ACC112 (cell line): ENCODE data around the gene ODAM.
A peak's percentile ranks its signal among the peaks of the same experiment; 100 is the strongest.
"Not testable (repeated sequence)": the region's sequence is repeated elsewhere in the genome, so short reads cannot be mapped to it uniquely, and the experiment has no call there.

Source experiments
- H2AFZ ChIP-seq: fragments of 200-600 bp; sonication (generic); one replicate; pipeline ENCODE4 v1.6.0; 2017; ENCODE audit warnings: antibody characterized with exemption, low read length; ENCODE audit not compliant: unreplicated experiment
- H3K27ac ChIP-seq: fragments of 200-600 bp; sonication (generic); 2 replicates; pipeline ENCODE4 v1.5.1; 2014; ENCODE audit warnings: low read depth, mild to moderate bottlenecking, antibody characterized with exemption, low read length, moderate library complexity
- H3K27me3 ChIP-seq: fragments of 200-600 bp; sonication (generic); 2 replicates; pipeline ENCODE4 v1.6.1; 2014; ENCODE audit warnings: mild to moderate bottlenecking, antibody characterized with exemption, low read length, moderate library complexity, mixed read lengths; ENCODE audit not compliant: insufficient read depth
- H3K36me3 ChIP-seq: fragments of 200-600 bp; sonication (generic); 2 replicates; pipeline ENCODE4 v1.6.1; 2016; ENCODE audit warnings: mild to moderate bottlenecking, antibody characterized with exemption, low read length, moderate library complexity, mixed read lengths; ENCODE audit not compliant: insufficient read depth
- H3K4me1 ChIP-seq: fragments of 200-600 bp; sonication (generic); one replicate; pipeline ENCODE4 v1.6.1; 2016; ENCODE audit warnings: low read length, mixed read lengths; ENCODE audit not compliant: insufficient read depth, unreplicated experiment, control insufficient read depth
- H3K4me3 ChIP-seq: fragments of 200-600 bp; sonication (generic); 2 replicates; pipeline ENCODE4 v1.5.1; 2014; ENCODE audit warnings: mild to moderate bottlenecking, low read depth, low read length
- H3K79me2 ChIP-seq: fragments of 200-600 bp; sonication (generic); one replicate; pipeline ENCODE4 v1.6.0; 2016; ENCODE audit warnings: low read length; ENCODE audit not compliant: control insufficient read depth, unreplicated experiment, insufficient read depth

ODAM gene

GRCh38 chr4:70216550-70216949, 21.0 kb downstream of the ODAM start:
- H3K27ac ChIP-seq, H3K36me3 ChIP-seq, H3K79me2 ChIP-seq, H2AFZ ChIP-seq, H3K4me3 ChIP-seq, H3K27me3 ChIP-seq, H3K4me1 ChIP-seq: not testable (repeated sequence)

- H3K27me3 ChIP-seq, H2AFZ ChIP-seq, H3K79me2 ChIP-seq, H3K27ac ChIP-seq, H3K36me3 ChIP-seq, H3K4me1 ChIP-seq, H3K4me3 ChIP-seq: not testable (repeated sequence)
These were observed 25.9 kb downstream of the ODAM start for GRCh38 chr4:70221389-70221788.

- not testable (repeated sequence) for H3K4me3 ChIP-seq, H2AFZ ChIP-seq, H3K36me3 ChIP-seq, H3K27ac ChIP-seq, H3K27me3 ChIP-seq, H3K79me2 ChIP-seq, H3K4me1 ChIP-seq
These were observed 26.3 kb downstream of the ODAM start for GRCh38 chr4:70221818-70222217.

- peak within 1 kb of the TSS; percentile 28 for H2AFZ ChIP-seq
- H3K27ac ChIP-seq = no peak within 1 kb of the TSS
- H3K79me2 ChIP-seq = no peaks in the 10 kb centered on the region
- no peaks in the 10 kb centered on the region for H3K4me1 ChIP-seq
- no peaks in the 10 kb centered on the region for H3K36me3 ChIP-seq
- no peak within 1 kb of the TSS for H3K4me3 ChIP-seq
- no peaks in the 10 kb centered on the region for H3K27me3 ChIP-seq
These were observed 30.3 kb downstream of the ODAM start, which contains the start of gene FDCSP for GRCh38 chr4:70225824-70226223. FDCSP (plus strand) TSS chr4:70226124; CDS start chr4:70231195, 5,071 bp downstream.

GRCh38 chr4:70236125-70236524, 40.6 kb downstream of the ODAM start:
- Histone ChIP-seq H3K27me3 (no peaks in the 10 kb centered on the region), H3K36me3 (no peaks in the 10 kb centered on the region), H2AFZ (no peak overlapping the region), H3K27ac (no peak overlapping the region), H3K4me1 (no peaks in the 10 kb centered on the region), H3K4me3 (no peak overlapping the region), H3K79me2 (no peaks in the 10 kb centered on the region)

GRCh38 chr4:70239131-70239883, 43.8 kb downstream of the ODAM start:
- H2AFZ ChIP-seq = peak overlapping the region; percentile 65
- H3K79me2 ChIP-seq = no peaks in the 10 kb centered on the region
- H3K27me3 ChIP-seq = no peaks in the 10 kb centered on the region
- H3K27ac ChIP-seq = no peak overlapping the region
- H3K4me3 ChIP-seq = no peak overlapping the region
- no peaks in the 10 kb centered on the region for H3K36me3 ChIP-seq
- H3K4me1 ChIP-seq = no peaks in the 10 kb centered on the region

GRCh38 chr4:70239884-70240591, 44.5 kb downstream of the ODAM start:
- no peaks in the 10 kb centered on the region for H3K36me3 ChIP-seq
- no peak overlapping the region for H3K4me3 ChIP-seq
- H2AFZ ChIP-seq = no peak overlapping the region
- H3K79me2 ChIP-seq = no peaks in the 10 kb centered on the region
- H3K27me3 ChIP-seq = no peaks in the 10 kb centered on the region
- H3K27ac ChIP-seq = no peak overlapping the region
- H3K4me1 ChIP-seq = no peaks in the 10 kb centered on the region

- H3K36me3 ChIP-seq, H3K79me2 ChIP-seq, H3K4me1 ChIP-seq, H3K27me3 ChIP-seq, H2AFZ ChIP-seq, H3K4me3 ChIP-seq, H3K27ac ChIP-seq: not testable (repeated sequence)
These were observed 46.8 kb downstream of the ODAM start, which contains the start of gene CSN3 for GRCh38 chr4:70242297-70242696. CSN3 (plus strand) TSS chr4:70242597; CDS start chr4:70244820, 2,223 bp downstream.

- Histone ChIP-seq H2AFZ (no peak overlapping the region), H3K79me2 (no peaks in the 10 kb centered on the region), H3K4me3 (no peak overlapping the region), H3K36me3 (no peaks in the 10 kb centered on the region), H3K27me3 (no peaks in the 10 kb centered on the region), H3K27ac (no peak overlapping the region), H3K4me1 (no peaks in the 10 kb centered on the region)
These were observed 47.6 kb downstream of the ODAM start for GRCh38 chr4:70243091-70243490.

GRCh38 chr4:70251250-70251944, 55.9 kb downstream of the ODAM start:
- Histone ChIP-seq H3K27me3 (no peaks in the 10 kb centered on the region), H3K27ac (no peak overlapping the region), H3K4me3 (no peak overlapping the region), H3K79me2 (no peaks in the 10 kb centered on the region), H3K36me3 (no peaks in the 10 kb centered on the region), H3K4me1 (no peaks in the 10 kb centered on the region), H2AFZ (no peak overlapping the region)
